NCI-H2196 (cell line): Measurements from ENCODE around the gene FABP1.

Source experiments
- DNase-seq: peaks from one replicate; lab custom pipeline; 2025; ENCODE audit not compliant: unreplicated experiment; lab: John Stamatoyannopoulos, UW

FABP1 gene

GRCh38 chr2:88085099-88085498 lies 42.8 kb downstream of the FABP1 start:
- DNase-seq: no peak

DNA sequence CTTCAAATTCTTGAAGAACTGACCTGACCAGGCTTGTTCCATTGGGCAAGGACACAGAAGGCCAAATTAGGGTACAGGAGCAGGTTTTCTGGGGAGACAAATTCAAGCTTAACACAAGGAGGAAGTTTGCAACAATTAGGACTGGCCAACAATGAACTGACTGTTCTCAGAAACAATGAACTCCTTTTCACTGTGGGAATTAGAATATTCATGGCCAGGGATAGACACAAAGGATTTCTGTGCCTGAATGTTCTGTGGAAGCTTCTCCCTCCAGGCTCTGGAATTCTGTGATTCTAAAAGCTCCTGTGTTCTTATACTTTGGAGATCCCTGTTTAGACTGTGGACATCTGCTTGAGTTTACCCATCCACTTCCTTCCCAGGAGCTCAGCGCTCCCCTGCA lies 45.1 kb downstream of the FABP1 start:
- no peak for DNase-seq

DNA sequence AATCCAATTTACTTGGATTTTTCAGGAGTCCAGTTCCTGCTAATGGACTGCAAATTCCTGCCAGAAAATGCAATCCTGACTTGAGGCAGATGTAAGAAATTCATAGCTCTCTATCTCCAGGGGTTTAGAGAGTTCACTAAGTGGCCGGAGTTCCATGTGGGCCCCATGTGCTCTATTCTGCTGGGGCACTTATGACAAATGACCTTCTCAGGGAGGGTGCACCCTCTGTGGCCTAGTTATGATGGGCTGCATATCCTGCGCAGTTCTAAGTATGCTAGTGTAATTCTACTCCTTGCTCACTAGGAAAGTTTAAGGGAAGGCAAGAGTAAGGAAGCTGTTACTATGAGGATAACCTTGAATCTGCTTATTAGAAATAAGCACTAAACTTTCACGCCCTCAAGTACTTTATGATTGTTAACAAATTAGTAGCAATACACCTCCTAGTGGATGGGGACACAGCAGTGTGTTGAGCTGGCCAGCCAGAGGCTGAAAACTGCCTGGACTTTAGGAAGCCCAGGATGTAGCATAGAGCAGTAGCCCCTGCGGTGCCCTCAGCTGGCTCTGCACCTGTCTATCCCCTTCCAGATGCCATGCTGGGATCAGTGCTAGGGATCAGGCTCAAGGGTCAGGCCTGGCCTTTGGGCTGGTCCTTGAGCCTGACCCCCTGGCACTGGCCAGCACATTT lies 45.8 kb downstream of the FABP1 start:
- DNase-seq: no peak

DNA sequence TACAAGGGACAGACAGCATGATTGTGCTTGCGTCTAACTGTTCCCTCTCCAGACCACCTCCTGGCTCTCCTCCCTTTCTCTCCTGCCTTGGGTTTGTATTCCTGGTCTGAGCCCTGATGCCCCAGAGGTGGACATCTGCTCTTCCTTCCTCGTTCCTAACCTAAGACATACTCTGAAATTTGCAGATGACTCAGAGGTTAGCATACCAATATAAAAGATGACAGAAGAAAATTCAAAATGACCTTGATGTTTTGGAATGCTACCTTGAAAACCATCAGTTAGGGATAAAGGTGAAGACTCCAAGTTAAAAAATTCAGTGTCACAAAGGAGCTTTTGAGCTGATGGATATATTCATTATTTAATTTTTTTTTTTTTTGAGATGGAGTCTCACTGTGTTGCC lies 47.3 kb downstream of the FABP1 start:
- DNase-seq: no peak

- DNase-seq: no peak
Observed at GRCh38 chr2:88078643-88079172, 49.2 kb downstream of the FABP1 start.

DNA sequence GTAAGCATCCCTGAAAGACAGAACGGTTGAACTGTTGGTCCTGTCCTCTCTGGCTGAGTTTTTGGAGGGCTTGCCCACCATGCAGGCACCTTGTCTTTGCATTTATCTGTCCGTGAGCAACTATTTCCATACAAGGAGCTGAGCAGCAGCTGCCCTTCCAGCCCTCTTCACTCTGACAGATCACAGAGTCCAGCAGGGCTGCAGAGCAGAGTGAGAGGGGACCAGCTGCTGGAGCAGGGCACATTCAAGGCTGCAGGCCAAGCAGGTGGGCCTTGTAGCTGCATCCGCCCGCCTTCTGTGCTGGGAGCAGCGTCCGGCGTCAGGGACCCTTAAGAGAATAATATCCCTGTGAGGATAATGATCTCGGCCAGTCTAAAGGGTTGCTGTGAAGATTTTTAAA lies 50.8 kb downstream of the FABP1 start:
- no peak for DNase-seq

DNA sequence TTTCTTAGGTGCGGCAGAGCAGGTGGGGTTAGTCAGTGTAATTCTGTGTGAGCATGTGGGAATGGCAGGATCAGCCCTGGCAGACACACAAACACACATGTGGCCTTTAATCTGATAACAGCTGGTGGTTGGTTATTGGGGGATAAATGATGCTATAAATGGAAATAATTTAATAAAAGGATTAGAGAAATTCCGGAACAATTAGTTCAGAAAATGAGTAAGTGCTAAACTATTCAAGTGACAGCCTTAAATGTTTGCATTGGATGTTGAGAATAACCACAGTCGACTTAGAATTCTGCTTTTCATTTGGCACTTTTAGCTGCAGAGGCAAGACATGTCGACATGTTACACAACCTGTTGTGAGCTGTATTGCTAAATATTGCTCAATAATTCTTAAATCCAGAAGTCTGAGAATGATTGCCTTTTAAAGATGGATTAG lies 53.0 kb downstream of the FABP1 start:
- DNase-seq: no peak

DNA sequence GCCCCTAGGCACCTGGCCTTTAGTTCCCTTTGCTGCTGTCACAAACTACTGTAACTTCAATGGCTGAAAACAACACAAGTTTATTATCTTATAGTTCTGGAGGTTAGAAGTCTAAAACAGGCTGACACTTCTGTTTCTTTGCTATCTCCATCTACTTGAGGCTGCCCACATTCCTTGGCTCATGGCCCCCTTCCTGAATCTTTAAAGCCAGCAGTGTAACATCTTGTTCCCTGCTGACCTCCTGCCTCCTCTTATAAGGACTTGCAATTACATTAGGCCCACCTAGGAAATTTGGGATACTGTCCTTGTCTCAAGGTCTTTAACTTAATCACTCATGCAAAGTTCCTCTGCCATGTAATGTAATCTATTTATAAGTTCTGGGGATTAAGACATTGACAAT lies 53.7 kb downstream of the FABP1 start:
- DNase-seq: no peak
